HepG2 (cell line): Measurements from ENCODE around the gene TMEM184B. TPM values are rescaled to one million over a fixed set of nuclear protein-coding genes. Genes with fewer than 3 reads are reported as not detected.
A peak's percentile ranks its signal among the peaks of the same experiment; 100 is the strongest.

Experiments used
- AKAP8 ChIP-seq: sonication (generic); formaldehyde crosslinking; IDR thresholded peaks from 2 replicates; pipeline ENCODE4 v1.5.1; 2020; ENCODE audit warnings: mild to moderate bottlenecking, missing genetic modification reagents
- FOXK2 ChIP-seq: fragments of 450-650 bp; IDR thresholded peaks from 2 replicates; pipeline ENCODE4 v1.6.1; 2016
- KMT2B ChIP-seq: IDR thresholded peaks from 2 replicates; pipeline ENCODE4 v1.6.1; 2016; ENCODE audit warnings: missing genetic modification reagents, missing compliant biosample characterization
- NCOA2 ChIP-seq: sonication (generic); formaldehyde crosslinking; IDR thresholded peaks from 2 replicates; pipeline ENCODE4 v1.8.0; 2022; ENCODE audit warnings: inconsistent platforms
- NPAS2 ChIP-seq: sonication (generic); formaldehyde crosslinking; IDR thresholded peaks from 2 replicates; pipeline ENCODE4 v1.8.0; 2022; ENCODE audit warnings: mild to moderate bottlenecking, missing genetic modification reagents, borderline replicate concordance
- RAD21 ChIP-seq: fragments of 450-650 bp; formaldehyde crosslinking; IDR thresholded peaks from 2 replicates; pipeline ENCODE4 v1.5.0; 2020; ENCODE audit warnings: mild to moderate bottlenecking
- SMYD3 ChIP-seq: sonication (generic); formaldehyde crosslinking; IDR thresholded peaks from 2 replicates; pipeline ENCODE4 v1.8.1; 2023; ENCODE audit warnings: mild to moderate bottlenecking, missing genetic modification reagents
- THAP11 ChIP-seq: IDR thresholded peaks from 2 replicates; pipeline ENCODE4 v1.6.1; 2016; ENCODE audit warnings: missing biosample characterization, missing genetic modification reagents
- ZBTB42 ChIP-seq: sonication (generic); formaldehyde crosslinking; IDR thresholded peaks from 2 replicates; pipeline ENCODE4 v1.5.0; 2020; ENCODE audit warnings: mild to moderate bottlenecking, missing genetic modification reagents
- ZBTB7A ChIP-seq: sonication (generic); formaldehyde crosslinking; IDR thresholded peaks from 2 replicates; pipeline ENCODE4 v1.8.0; 2022; ENCODE audit warnings: mild to moderate bottlenecking, missing genetic modification reagents
- ZNF441 ChIP-seq: sonication (generic); formaldehyde crosslinking; IDR thresholded peaks from 2 replicates; pipeline ENCODE4 v1.7.0; 2021; ENCODE audit warnings: missing genetic modification reagents, borderline replicate concordance
- ZNF543 ChIP-seq: sonication (generic); formaldehyde crosslinking; IDR thresholded peaks from 2 replicates; pipeline ENCODE4 v1.4.0; 2020; ENCODE audit warnings: mild to moderate bottlenecking, missing genetic modification reagents
- ZNF619 ChIP-seq: sonication (generic); formaldehyde crosslinking; IDR thresholded peaks from 2 replicates; pipeline ENCODE4 v1.4.0; 2020; ENCODE audit warnings: mild to moderate bottlenecking, missing genetic modification reagents
- polyA plus RNA-seq, 8 experiments: library from polyadenylated mRNA; depleted of rRNA in 3 of 8; stranded (reverse) in 7 of 8; unstranded in 1 of 8; fragments of >200 nt; fragmentation: Illumina TruSeq in 4 of 8; extraction: Trizol in 4 of 8; gene quantifications; 2 replicates each; pipeline versions ENCODE4 v1.2.1 to v1.2.3, GENCODE V29; 2011 to 2016; ENCODE audit warnings: low read depth in 4 of 8, missing spikeins in 1 of 8, mixed read lengths in 1 of 8; ENCODE audit not compliant: insufficient read depth in 1 of 8
- total RNA-seq, 5 experiments: library from RNA; depleted of rRNA; stranded (reverse); fragments of >200 nt; fragmentation: Illumina TruSeq; extraction: Trizol; gene quantifications; 2 replicates each; pipeline ENCODE4 v1.2.3, GENCODE V29; 2016; ENCODE audit warnings: low read depth in 1 of 5
- TF ChIP-seq, protein P1 (sequence below): sonication (generic); formaldehyde crosslinking; IDR thresholded peaks from 2 replicates; pipeline ENCODE4 v1.4.0; 2020; ENCODE audit warnings: missing genetic modification reagents, mild to moderate bottlenecking, borderline replicate concordance
- TF ChIP-seq, protein P2 (sequence below): IDR thresholded peaks from 2 replicates; pipeline ENCODE4 v1.4.0; 2020; ENCODE audit warnings: mild to moderate bottlenecking, missing genetic modification reagents
- TF ChIP-seq, protein P3 (sequence below): sonication (generic); formaldehyde crosslinking; IDR thresholded peaks from 2 replicates; pipeline ENCODE4 v1.4.0; 2020; ENCODE audit warnings: mild to moderate bottlenecking, missing genetic modification reagents
- TF ChIP-seq, protein P4 (sequence below): sonication (generic); formaldehyde crosslinking; IDR thresholded peaks from 2 replicates; pipeline ENCODE4 v1.5.0; 2020; ENCODE audit warnings: mild to moderate bottlenecking, missing genetic modification reagents, borderline replicate concordance

The TMEM184B gene
- total and polyA plus RNA-seq, 2 of the 13 experiments (the other 11 are each of a cell fraction or from before 2014, with no cell fraction given), result 15.9 to 16.0 TPM

DNA sequence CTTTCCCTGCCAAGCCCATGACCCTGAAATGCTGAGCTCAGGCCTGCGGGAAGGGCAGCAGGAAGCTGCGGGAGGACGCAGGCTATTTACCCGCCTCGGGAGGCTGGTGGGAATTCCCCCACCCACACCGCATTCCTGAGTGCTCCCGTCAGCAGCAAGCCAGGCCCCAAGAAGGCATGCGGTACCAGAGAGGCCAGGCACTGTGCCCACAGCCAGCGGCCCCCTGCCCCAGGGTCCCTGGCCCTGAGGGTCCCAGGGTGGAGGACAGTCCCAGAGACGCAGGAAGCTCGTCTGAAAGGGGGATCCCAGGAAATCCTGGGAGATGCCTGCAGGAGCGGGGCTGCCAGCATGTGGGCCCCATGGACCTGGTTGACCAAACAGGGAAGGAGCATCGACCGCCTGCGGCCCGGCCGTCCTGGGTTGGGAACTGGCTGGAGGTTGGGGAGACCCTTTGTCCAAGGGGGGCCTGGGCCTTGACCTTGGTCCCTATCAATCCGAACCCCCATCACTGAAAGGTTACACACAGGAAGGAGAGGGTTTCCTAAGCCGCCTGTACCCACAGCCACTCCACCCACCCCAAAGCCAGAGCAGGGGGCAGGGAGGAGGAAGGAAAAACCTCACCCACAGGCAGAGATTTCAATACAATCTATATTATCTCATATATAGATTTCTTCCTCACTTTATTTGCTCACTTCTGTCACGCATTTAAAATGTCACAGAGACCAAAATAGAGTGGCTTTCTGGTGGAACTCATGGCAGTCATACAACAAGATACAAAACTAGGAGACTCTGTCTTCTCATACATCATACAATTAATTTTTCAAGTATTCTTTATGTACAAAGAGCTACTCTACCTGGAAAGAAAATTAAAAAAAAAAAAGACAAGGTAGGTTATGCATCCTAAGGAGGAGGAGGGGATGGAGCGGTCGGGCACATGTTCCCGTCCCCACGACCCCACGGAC lies 53.9 kb downstream of the TMEM184B start (continued):
- TF ChIP-seq, protein P1, sequence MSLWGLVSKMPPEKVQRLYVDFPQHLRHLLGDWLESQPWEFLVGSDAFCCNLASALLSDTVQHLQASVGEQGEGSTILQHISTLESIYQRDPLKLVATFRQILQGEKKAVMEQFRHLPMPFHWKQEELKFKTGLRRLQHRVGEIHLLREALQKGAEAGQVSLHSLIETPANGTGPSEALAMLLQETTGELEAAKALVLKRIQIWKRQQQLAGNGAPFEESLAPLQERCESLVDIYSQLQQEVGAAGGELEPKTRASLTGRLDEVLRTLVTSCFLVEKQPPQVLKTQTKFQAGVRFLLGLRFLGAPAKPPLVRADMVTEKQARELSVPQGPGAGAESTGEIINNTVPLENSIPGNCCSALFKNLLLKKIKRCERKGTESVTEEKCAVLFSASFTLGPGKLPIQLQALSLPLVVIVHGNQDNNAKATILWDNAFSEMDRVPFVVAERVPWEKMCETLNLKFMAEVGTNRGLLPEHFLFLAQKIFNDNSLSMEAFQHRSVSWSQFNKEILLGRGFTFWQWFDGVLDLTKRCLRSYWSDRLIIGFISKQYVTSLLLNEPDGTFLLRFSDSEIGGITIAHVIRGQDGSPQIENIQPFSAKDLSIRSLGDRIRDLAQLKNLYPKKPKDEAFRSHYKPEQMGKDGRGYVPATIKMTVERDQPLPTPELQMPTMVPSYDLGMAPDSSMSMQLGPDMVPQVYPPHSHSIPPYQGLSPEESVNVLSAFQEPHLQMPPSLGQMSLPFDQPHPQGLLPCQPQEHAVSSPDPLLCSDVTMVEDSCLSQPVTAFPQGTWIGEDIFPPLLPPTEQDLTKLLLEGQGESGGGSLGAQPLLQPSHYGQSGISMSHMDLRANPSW (CRISPR knock-in tag), result 0 out of 2 replicates have a peak, but pooled peaks have one; percentile 33
- TF ChIP-seq, protein P2, sequence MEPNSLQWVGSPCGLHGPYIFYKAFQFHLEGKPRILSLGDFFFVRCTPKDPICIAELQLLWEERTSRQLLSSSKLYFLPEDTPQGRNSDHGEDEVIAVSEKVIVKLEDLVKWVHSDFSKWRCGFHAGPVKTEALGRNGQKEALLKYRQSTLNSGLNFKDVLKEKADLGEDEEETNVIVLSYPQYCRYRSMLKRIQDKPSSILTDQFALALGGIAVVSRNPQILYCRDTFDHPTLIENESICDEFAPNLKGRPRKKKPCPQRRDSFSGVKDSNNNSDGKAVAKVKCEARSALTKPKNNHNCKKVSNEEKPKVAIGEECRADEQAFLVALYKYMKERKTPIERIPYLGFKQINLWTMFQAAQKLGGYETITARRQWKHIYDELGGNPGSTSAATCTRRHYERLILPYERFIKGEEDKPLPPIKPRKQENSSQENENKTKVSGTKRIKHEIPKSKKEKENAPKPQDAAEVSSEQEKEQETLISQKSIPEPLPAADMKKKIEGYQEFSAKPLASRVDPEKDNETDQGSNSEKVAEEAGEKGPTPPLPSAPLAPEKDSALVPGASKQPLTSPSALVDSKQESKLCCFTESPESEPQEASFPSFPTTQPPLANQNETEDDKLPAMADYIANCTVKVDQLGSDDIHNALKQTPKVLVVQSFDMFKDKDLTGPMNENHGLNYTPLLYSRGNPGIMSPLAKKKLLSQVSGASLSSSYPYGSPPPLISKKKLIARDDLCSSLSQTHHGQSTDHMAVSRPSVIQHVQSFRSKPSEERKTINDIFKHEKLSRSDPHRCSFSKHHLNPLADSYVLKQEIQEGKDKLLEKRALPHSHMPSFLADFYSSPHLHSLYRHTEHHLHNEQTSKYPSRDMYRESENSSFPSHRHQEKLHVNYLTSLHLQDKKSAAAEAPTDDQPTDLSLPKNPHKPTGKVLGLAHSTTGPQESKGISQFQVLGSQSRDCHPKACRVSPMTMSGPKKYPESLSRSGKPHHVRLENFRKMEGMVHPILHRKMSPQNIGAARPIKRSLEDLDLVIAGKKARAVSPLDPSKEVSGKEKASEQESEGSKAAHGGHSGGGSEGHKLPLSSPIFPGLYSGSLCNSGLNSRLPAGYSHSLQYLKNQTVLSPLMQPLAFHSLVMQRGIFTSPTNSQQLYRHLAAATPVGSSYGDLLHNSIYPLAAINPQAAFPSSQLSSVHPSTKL (CRISPR knock-in tag), result peak; percentile 78
- TF ChIP-seq KMT2B (CRISPR knock-in tag) (no peak), AKAP8 (CRISPR knock-in tag) (peak; percentile 96), NCOA2 (CRISPR knock-in tag) (peak; percentile 44; the same call in 1 of the 2 replicates), ZBTB42 (CRISPR knock-in tag) (peak; percentile 39; the same call in 1 of the 2 replicates), ZNF441 (peak; percentile 68; the same call in 1 of the 2 replicates), ZNF543 (CRISPR knock-in tag) (peak; percentile 50), SMYD3 (CRISPR knock-in tag) (0 out of 2 replicates have a peak, but pooled peaks have one; percentile 47), NPAS2 (CRISPR knock-in tag) (no peak), RAD21 (peak; percentile 54), ZBTB7A (CRISPR knock-in tag) (0 out of 2 replicates have a peak, but pooled peaks have one; percentile 60), ZNF619 (CRISPR knock-in tag) (no peak), FOXK2 (peak; percentile 48; the same call in 1 of the 2 replicates), THAP11 (CRISPR knock-in tag) (peak; percentile 54; the same call in 1 of the 2 replicates)
- TF ChIP-seq, protein P3, sequence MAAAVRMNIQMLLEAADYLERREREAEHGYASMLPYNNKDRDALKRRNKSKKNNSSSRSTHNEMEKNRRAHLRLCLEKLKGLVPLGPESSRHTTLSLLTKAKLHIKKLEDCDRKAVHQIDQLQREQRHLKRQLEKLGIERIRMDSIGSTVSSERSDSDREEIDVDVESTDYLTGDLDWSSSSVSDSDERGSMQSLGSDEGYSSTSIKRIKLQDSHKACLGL (CRISPR knock-in tag), result 0 out of 2 replicates have a peak, but pooled peaks have one; percentile 43
- TF ChIP-seq, protein P4, sequence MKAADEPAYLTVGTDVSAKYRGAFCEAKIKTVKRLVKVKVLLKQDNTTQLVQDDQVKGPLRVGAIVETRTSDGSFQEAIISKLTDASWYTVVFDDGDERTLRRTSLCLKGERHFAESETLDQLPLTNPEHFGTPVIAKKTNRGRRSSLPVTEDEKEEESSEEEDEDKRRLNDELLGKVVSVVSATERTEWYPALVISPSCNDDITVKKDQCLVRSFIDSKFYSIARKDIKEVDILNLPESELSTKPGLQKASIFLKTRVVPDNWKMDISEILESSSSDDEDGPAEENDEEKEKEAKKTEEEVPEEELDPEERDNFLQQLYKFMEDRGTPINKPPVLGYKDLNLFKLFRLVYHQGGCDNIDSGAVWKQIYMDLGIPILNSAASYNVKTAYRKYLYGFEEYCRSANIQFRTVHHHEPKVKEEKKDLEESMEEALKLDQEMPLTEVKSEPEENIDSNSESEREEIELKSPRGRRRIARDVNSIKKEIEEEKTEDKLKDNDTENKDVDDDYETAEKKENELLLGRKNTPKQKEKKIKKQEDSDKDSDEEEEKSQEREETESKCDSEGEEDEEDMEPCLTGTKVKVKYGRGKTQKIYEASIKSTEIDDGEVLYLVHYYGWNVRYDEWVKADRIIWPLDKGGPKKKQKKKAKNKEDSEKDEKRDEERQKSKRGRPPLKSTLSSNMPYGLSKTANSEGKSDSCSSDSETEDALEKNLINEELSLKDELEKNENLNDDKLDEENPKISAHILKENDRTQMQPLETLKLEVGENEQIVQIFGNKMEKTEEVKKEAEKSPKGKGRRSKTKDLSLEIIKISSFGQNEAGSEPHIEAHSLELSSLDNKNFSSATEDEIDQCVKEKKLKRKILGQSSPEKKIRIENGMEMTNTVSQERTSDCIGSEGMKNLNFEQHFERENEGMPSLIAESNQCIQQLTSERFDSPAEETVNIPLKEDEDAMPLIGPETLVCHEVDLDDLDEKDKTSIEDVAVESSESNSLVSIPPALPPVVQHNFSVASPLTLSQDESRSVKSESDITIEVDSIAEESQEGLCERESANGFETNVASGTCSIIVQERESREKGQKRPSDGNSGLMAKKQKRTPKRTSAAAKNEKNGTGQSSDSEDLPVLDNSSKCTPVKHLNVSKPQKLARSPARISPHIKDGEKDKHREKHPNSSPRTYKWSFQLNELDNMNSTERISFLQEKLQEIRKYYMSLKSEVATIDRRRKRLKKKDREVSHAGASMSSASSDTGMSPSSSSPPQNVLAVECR (CRISPR knock-in tag), result peak; percentile 69
